Aorta (tissue), 5 donors: ENCODE data around the gene RNF148. TPM values are rescaled to one million over a fixed set of nuclear protein-coding genes. Genes with fewer than 3 reads are reported as not detected.

Experiments
- ATAC-seq: fragments of 200-7000 bp; cut with Tn5 transposase; one replicate; pipeline ENCODE4 v1.9.1; 2022; ENCODE audit warnings: moderate library complexity; ENCODE audit not compliant: low FRiP score
- DNase-seq, 2 donors: peaks; one replicate each; pipeline ENCODE4 v3.0.0-alpha.2; 2020
- H3K27ac ChIP-seq, 2 donors: one replicate each; pipeline ENCODE4 v1.5.1; 2013; ENCODE audit warnings: low read length in 2 of 2, mild to moderate bottlenecking in 2 of 2, moderate library complexity in 2 of 2, control low read depth in 1 of 2, inconsistent platforms in 1 of 2, low read depth in 1 of 2
- H3K27me3 ChIP-seq, 2 donors: one replicate each; pipeline ENCODE4 v1.6.1; 2013; ENCODE audit warnings: control low read depth in 1 of 2, low read length in 1 of 2, mild to moderate bottlenecking in 1 of 2, moderate library complexity in 1 of 2; ENCODE audit not compliant: insufficient read depth in 2 of 2, control insufficient read depth in 1 of 2
- H3K36me3 ChIP-seq, 2 donors: one replicate each; pipeline ENCODE4 v1.6.1; 2013; ENCODE audit warnings: control low read depth in 1 of 2, low read length in 1 of 2, mild to moderate bottlenecking in 1 of 2; ENCODE audit not compliant: insufficient read depth in 2 of 2, control insufficient read depth in 1 of 2
- H3K4me1 ChIP-seq, 2 donors: one replicate each; pipeline ENCODE4 v1.6.1; 2013; ENCODE audit warnings: low read length in 2 of 2, control low read depth in 1 of 2, mild to moderate bottlenecking in 1 of 2, moderate library complexity in 1 of 2; ENCODE audit not compliant: insufficient read depth in 2 of 2, control insufficient read depth in 1 of 2
- H3K4me3 ChIP-seq, 2 donors: one replicate each; pipeline ENCODE4 v1.5.1; 2013; ENCODE audit warnings: low read length in 2 of 2, control low read depth in 1 of 2, mild to moderate bottlenecking in 1 of 2
- H3K9me3 ChIP-seq: one replicate; pipeline ENCODE4 v1.6.1; 2013; ENCODE audit warnings: mild to moderate bottlenecking, low read length; ENCODE audit not compliant: control insufficient read depth
- WGBS, 2 donors: extraction: QIAGEN DNeasy Blood & Tissue Kit; methylation state at CpG; one replicate each; pipeline ENCODE4 v1.1.7; 2013; 5-methylcytosine and 5-hydroxymethylcytosine counted together
- intact Hi-C, 2 donors: fragments of 100-400 bp; cut with DNase I; formaldehyde crosslinking; loops; one replicate each; pipeline versions ENCODE4 v1.14.2 to v1.15.0; 2022
- long read RNA-seq, 2 donors: library from polyadenylated mRNA; unstranded; transcript quantifications; one replicate each; pipeline ENCODE4 v2.0.0, GENCODE V29; 2020 to 2021
- polyA plus RNA-seq, 2 donors: library from polyadenylated mRNA; stranded (reverse); fragments of 200-250 nt; gene quantifications; one replicate each; pipeline ENCODE4 v1.2.3, GENCODE V29; 2013
- total RNA-seq, 2 donors: library from RNA; stranded (reverse); fragmentation: NEBNext Ultra II Directional; extraction: Animal tissue kit (Norgen Biotek cat#: 25700); gene quantifications; one replicate each; pipeline ENCODE4 v1.2.1, GENCODE V29; 2021
- donor health status: healthy with polysubstance abuse.
- donor health status: Bipolar disorder and iron deficiency.
- donor health status: DM: no; HTN: no; CAD: no.
- donor health status: DM: no; HTN: no; CAD: no.
- donor health status: DM: yes; HTN: yes; CAD: no.

RNF148 gene, protein sequence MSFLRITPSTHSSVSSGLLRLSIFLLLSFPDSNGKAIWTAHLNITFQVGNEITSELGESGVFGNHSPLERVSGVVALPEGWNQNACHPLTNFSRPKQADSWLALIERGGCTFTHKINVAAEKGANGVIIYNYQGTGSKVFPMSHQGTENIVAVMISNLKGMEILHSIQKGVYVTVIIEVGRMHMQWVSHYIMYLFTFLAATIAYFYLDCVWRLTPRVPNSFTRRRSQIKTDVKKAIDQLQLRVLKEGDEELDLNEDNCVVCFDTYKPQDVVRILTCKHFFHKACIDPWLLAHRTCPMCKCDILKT
- total RNA-seq, result 1 to 10 TPM; 1.5 to 1.6 TPM
- polyA plus RNA-seq, result not detected
- long read RNA-seq, donor 1, result 0 reads
- long read RNA-seq, donor 2, result 0 reads

DNA sequence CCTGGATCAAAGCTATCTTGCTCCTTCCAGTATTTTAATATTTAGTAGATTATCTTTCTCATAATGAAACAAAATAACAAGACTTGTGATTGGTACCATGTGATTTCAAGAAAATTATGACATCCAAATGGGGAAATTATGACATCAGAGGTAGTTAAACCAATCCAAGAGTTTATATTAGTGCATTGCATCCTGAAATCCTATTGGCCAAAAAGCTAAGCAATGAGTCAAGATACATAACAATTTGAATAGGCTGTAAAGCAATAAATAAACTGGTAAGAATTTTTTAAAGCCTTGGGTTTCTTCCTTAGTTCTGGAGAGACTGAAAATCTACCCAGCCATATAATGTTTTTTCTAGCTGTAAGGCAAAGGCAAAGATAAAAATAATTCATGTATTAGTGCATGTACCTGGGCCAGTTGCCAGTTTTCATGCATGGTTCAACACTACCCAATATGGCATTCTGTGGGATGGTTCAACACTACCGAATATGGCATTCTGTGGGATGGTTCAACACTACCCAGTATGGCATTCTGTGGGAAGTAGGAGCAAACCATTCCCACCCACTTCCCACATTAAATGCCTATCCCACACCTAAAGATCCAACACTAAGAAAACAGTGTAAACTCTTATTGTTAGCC, at the start of gene RNF148:
RNF148 (minus strand) TSS at position 51 of the 639 bp plus-strand sequence. CDS start 172 bp downstream, outside the sequence.
- ATAC-seq (no peak), DNase-seq (no peak)
- Histone ChIP-seq H3K9me3 (peaks cover 3% of the 10 kb centered on the region), H3K36me3 (no peaks in the 10 kb centered on the region), H3K27me3 (no peaks in the 10 kb centered on the region), H3K27ac (no peak within 1 kb of the TSS), H3K4me3 (no peak within 1 kb of the TSS), H3K4me1 (no peaks in the 10 kb centered on the region)
- WGBS, 2 donors, result 65 to 73% methylated on average over 1 of the region's 1 CpG
- intact Hi-C loops, result no loop called here

DNA sequence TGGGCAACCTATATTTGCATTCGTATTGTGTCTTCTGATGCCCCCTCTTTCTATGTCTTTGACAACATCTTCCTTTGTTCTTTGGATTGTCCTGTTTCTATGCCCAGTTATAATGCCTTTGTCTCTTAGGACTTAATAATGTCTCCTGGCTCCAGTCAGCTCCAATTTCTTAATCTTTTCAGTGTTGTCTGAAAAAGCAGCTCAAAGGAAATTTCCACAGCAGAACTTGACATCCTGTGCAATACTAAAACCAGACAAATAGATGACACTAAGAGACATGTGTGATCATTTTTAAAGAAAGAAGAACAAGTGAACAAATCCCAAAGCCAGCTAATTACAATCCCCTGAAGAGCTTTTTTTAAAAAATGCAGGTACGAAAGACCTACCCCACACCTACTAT, 47.7 kb upstream of the RNF148 start:
- no peak for ATAC-seq
- H3K36me3 ChIP-seq, result no peaks in the 10 kb centered on the region
- H3K4me3 ChIP-seq, result no peak overlapping the region
- intact Hi-C loops, result no loop called here
- H3K27me3 ChIP-seq, result no peaks in the 10 kb centered on the region
- H3K4me1 ChIP-seq, result no peaks in the 10 kb centered on the region
- DNase-seq, result no peak
- H3K9me3 ChIP-seq, result no peaks in the 10 kb centered on the region
- H3K27ac ChIP-seq, result no peak overlapping the region
- WGBS, 2 donors, result 94 to 95% methylated on average over 2 of the region's 2 CpGs

DNA sequence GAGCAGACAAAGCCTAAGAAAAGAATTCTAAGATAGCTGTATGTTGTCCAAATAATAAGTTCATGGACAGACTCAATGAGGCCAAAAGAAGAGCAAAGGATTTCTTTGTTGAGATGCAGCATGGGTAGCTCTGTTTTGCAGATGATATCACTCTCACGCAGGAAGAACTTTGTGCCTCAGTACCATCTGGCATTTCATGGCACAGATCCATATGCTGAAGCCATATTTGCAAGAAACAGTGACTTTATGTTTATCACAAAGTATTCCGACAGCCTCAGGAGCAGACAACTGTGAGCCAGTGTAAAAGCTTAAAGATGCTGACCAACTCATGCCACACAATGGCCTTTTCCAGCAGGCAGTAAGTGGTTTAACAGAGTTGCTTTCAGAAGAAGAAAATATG, 45.5 kb upstream of the RNF148 start:
- no peak for ATAC-seq
- H3K4me3 ChIP-seq, result no peak overlapping the region
- WGBS, 2 donors, result 78 to 87% methylated on average over 2 of the region's 2 CpGs
- intact Hi-C loops, result no loop called here
- H3K36me3 ChIP-seq, result no peaks in the 10 kb centered on the region
- no peaks in the 10 kb centered on the region for H3K9me3 ChIP-seq
- H3K27me3 ChIP-seq, result no peaks in the 10 kb centered on the region
- peaks cover 0 to 2% of the 10 kb centered on the region in 2 donors for H3K4me1 ChIP-seq
- no peak overlapping the region for H3K27ac ChIP-seq
- DNase-seq, result no peak

DNA sequence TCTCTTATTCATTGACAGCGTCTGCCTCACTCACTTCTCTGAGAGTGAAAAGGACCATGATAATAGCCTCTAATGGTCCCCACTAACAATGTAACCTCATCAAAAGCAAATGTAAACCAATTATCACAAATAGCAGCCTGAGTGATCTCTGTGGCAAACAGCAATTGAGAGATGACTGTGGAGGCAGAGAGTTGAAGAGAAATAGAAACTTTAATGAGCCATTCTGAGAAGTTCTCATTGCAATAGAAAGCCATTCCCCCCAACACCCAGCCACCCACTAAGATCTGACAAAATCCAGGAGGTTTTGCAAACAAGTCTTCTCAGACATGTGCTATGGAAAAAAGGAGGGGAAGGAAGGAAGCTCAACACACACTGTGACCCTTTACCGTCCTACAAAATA, 44.2 kb upstream of the RNF148 start:
- 63 to 68% methylated on average over 2 of the region's 2 CpGs for WGBS, 2 donors
- intact Hi-C loops, result no loop called here
- peaks cover 0 to 2% of the 10 kb centered on the region in 2 donors for H3K4me1 ChIP-seq
- H3K36me3 ChIP-seq, result no peaks in the 10 kb centered on the region
- H3K9me3 ChIP-seq, result no peaks in the 10 kb centered on the region
- DNase-seq (no peak), ATAC-seq (no peak)
- no peaks in the 10 kb centered on the region for H3K27me3 ChIP-seq
- no peak overlapping the region for H3K27ac ChIP-seq
- H3K4me3 ChIP-seq, result no peak overlapping the region

DNA sequence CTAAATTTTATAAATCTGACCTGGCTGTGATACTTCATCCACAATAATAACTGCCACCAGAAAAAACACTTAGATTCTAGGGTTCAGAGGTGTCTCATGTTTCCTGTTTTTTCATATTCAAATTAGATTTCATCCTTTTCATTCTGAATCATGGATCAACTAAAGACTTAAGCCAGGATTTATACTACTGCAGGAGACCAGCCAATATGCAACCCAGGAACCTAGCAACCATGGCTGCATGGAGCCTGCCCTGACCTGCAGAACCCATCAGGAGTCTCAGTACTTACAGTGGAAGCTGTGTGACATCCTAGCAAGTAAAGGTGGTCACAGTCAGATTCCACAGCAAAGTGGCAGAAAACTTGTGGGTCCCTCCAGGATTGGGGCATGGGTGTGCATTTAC, 40.5 kb upstream of the RNF148 start:
- Histone ChIP-seq H3K36me3 (no peaks in the 10 kb centered on the region), H3K9me3 (no peaks in the 10 kb centered on the region), H3K27me3 (no peaks in the 10 kb centered on the region), H3K4me1 (peaks cover 0 to 2% of the 10 kb centered on the region in 2 donors), H3K4me3 (no peak overlapping the region), H3K27ac (no peak overlapping the region)
- ATAC-seq (no peak), DNase-seq (no peak)
- intact Hi-C loops, result no loop called here

DNA sequence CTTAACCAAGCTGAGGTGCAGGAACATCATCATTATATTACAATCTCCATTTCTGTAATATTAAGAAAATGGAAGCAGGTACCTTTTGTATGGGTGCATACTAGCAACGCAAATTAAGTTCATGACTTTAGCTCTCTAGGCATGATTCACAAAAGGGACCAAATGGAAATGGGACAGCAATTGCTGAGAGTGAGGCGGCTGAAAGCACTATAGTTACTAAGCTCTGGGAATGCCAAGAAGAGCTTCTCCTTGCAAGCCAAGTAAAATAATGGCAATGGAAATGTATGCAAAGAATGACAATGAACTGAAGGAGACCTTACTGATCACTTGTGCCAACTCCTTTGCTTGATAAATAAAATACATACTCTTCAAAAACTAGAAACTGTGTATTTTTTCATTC, 36.2 kb upstream of the RNF148 start:
- peaks cover 0 to 2% of the 10 kb centered on the region in 2 donors for H3K4me1 ChIP-seq
- no peaks in the 10 kb centered on the region for H3K27me3 ChIP-seq
- DNase-seq, result no peak
- H3K4me3 ChIP-seq, result no peak overlapping the region
- intact Hi-C loops, result no loop called here
- WGBS, 2 donors, result 49 to 50% methylated on average over 2 of the region's 2 CpGs
- H3K9me3 ChIP-seq, result no peaks in the 10 kb centered on the region
- ATAC-seq, result no peak
- H3K27ac ChIP-seq, result no peak overlapping the region
- H3K36me3 ChIP-seq, result no peaks in the 10 kb centered on the region

DNA sequence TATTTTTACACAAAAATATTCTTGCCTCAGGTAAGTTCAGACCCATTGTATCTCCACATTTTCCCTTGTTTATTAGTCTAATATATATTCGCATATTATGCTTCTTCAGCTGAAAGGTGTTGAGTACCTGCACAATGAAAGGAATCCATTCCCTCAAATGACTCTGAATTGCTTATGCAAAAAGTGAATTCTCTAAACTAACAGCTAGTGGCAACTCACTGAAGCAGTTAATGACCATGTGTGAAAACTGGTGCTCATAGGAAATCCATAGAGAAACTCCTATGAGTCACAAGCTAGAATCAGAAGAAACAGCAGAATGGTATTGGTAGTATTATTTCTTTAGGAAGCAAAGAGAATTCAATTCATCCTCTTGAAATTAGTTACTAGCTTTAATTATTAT, 33.5 kb upstream of the RNF148 start:
- ATAC-seq (no peak), DNase-seq (no peak)
- Histone ChIP-seq H3K27ac (no peak overlapping the region), H3K36me3 (no peaks in the 10 kb centered on the region), H3K4me1 (no peaks in the 10 kb centered on the region), H3K9me3 (no peaks in the 10 kb centered on the region), H3K4me3 (no peak overlapping the region), H3K27me3 (no peaks in the 10 kb centered on the region)
- 73 to 90% methylated on average over 1 of the region's 1 CpG for WGBS, 2 donors
- intact Hi-C loops, result no loop called here

DNA sequence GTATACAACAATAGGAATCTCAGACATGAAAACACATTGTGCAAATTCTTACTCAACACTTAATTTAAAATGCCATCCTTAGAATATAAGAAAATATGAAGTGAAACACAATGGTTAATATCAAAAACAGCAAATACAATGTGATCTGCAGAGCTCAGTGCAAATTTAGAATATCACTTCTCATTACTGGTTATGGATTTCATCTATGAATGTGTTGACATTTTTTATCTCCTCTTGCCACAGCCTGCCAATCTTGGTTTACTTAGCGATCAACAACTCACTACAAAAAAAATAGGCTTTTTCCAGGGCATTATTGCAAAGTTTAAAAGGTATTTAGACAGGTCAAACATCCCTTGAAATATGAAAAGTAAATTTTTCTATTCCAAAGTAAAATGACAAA, 25.0 kb upstream of the RNF148 start:
- no peak overlapping the region for H3K4me3 ChIP-seq
- no peak for DNase-seq
- 46 to 48% methylated on average over 1 of the region's 1 CpG for WGBS, 2 donors
- ATAC-seq, result no peak
- peaks cover 0 to 2% of the 10 kb centered on the region in 2 donors for H3K27me3 ChIP-seq
- no peaks in the 10 kb centered on the region for H3K4me1 ChIP-seq
- no peak overlapping the region for H3K27ac ChIP-seq
- H3K36me3 ChIP-seq, result no peaks in the 10 kb centered on the region
- intact Hi-C loops, result no loop called here
- H3K9me3 ChIP-seq, result no peaks in the 10 kb centered on the region

DNA sequence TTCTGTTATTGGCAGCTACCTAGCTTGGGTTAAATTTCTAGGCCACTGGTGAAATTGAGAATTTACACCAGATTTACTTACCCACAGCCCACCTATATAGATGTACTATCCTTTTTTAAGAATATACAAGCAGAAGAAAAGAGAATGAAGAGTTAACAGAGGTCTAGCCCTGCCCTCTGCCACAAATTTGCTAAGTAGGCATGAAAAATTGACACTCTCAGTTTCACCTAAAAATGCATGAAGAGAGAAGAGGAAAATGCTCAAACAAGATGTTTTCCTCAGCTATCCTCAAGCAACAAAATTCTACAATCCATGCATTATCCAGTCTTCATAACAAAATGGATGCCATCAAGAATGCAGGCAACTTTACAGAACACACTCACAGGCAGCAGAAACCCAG, 24.6 kb upstream of the RNF148 start:
- no peaks in the 10 kb centered on the region for H3K4me1 ChIP-seq
- ATAC-seq, result no peak
- H3K36me3 ChIP-seq, result no peaks in the 10 kb centered on the region
- H3K4me3 ChIP-seq, result no peak overlapping the region
- intact Hi-C loops, result no loop called here
- no peaks in the 10 kb centered on the region for H3K9me3 ChIP-seq
- no peak overlapping the region for H3K27ac ChIP-seq
- DNase-seq, result no peak
- H3K27me3 ChIP-seq, result peaks cover 0 to 2% of the 10 kb centered on the region in 2 donors
